ENCODE results near the gene GSG1. TPM values are rescaled to one million over a fixed set of nuclear protein-coding genes. Genes with fewer than 3 reads are reported as not detected.

Gene GSG1
- total RNA-seq, 2 donors from 2014 or later = 0.31 TPM; not detected in 1

DNA sequence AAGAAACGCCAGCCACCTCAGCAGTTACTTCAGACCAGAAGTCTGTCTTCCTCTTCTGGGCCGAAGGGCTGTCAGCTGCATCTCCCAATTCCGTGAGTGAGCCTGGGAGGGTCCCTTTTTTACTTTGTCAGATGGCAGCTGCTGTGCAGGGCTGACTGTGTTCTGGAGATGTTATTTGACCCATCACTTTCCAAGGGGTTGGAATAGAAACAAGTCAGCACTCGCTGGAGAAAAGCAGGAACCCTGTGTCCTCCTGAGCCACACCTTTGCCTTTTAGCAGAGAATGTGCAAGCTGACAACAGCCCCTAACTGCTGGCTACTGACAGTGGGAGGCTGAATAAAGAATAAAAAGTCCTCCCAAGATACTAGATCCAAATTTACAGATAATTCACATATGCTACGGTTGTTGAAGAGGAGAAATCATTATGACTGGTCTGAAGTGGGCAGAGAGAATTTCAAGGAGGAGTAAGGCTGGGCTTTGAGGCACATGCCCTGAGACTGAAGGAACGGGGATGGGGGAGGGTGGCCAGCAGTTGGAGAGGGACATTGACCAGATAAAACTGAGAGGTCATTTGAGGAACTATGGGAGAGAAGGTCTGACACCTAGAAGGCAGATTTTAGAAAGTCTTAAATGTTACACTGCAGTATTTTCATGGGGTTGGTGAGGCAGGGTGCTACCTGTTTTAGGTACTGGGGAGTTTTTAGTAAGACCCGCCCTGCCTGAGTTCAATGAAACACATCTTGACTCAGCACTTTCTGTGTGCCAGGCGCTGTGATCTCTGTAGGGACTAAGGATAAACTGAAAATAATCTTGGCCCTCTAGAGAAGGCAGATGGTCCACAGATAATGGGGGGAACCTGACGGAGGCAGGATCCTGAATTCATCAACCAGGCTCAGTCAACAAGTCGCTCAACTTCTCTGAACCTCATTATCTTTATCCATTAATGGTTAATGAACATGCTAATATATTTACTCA is 31.9 kb downstream of the GSG1 start:
- DNase-seq = no peak
- Histone ChIP-seq H3K4me1 (ENCODE audit: control insufficient read depth, insufficient read depth, low read length) (no peaks in the 10 kb centered on the region), H3K27me3 (ENCODE audit: control insufficient read depth, insufficient read depth, low read length, poor library complexity, severe bottlenecking) (no peaks in the 10 kb centered on the region), H3K36me3 (ENCODE audit: control insufficient read depth, insufficient read depth, low read length) (peaks cover 22% of the 10 kb centered on the region), H3K4me3 (ENCODE audit: low read length) (no peak overlapping the region), H3K27ac (ENCODE audit: low read depth, low read length) (no peak overlapping the region), H3K9ac (ENCODE audit: extremely low read depth, low read length, poor library complexity, severe bottlenecking) (no peak overlapping the region), H3K9me3 (ENCODE audit: control insufficient read depth, low read length) (no peaks in the 10 kb centered on the region)
- Mint-ChIP-seq H3K4me1 (peaks cover 6% of the 10 kb centered on the region), H3K36me3 (ENCODE audit: low read depth) (peaks cover 41% of the 10 kb centered on the region), H3K4me3 (no peak overlapping the region), H3K27ac (peak overlapping the region; percentile 12), H3K27me3 (ENCODE audit: insufficient read depth) (no peaks in the 10 kb centered on the region), H3K9me3 (no peaks in the 10 kb centered on the region)
- WGBS, 2 experiments (ENCODE audit: insufficient coverage in 1 of 2, insufficient read length in 1 of 2) = 82 to 91% methylated on average over 7 to 10 of the region's 10 CpGs
- TF ChIP-seq, protein P1, sequence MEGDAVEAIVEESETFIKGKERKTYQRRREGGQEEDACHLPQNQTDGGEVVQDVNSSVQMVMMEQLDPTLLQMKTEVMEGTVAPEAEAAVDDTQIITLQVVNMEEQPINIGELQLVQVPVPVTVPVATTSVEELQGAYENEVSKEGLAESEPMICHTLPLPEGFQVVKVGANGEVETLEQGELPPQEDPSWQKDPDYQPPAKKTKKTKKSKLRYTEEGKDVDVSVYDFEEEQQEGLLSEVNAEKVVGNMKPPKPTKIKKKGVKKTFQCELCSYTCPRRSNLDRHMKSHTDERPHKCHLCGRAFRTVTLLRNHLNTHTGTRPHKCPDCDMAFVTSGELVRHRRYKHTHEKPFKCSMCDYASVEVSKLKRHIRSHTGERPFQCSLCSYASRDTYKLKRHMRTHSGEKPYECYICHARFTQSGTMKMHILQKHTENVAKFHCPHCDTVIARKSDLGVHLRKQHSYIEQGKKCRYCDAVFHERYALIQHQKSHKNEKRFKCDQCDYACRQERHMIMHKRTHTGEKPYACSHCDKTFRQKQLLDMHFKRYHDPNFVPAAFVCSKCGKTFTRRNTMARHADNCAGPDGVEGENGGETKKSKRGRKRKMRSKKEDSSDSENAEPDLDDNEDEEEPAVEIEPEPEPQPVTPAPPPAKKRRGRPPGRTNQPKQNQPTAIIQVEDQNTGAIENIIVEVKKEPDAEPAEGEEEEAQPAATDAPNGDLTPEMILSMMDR (conservative IDR thresholded peaks at IDR 0.05) = no peak

DNA sequence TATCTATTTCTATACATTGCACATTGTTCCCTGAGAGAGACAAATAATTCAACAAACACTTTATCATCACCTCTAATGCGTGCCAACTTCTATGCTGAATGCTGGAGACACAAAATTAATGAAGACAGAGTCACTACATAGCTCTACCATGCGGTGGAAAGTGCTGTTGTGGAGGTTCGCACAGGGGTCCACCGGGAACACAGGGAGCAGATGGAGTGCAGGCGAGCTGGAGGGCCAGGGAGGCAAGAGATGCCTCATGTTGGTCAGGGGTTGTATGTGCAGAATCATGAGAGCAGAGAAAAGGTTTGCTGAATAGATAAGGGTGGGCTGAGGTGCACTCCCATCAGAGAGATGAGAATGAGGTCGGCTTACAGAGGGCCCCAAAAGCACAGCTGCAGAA is 34.1 kb downstream of the GSG1 start:
- H3K36me3 ChIP-seq (ENCODE audit: control insufficient read depth, insufficient read depth, low read length) = peaks cover 16% of the 10 kb centered on the region
- WGBS, 2 experiments (ENCODE audit: insufficient coverage in 1 of 2, insufficient read length in 1 of 2) = 88 to 92% methylated on average over 3 to 6 of the region's 6 CpGs
- Mint-ChIP-seq H3K9me3 (no peaks in the 10 kb centered on the region), H3K27ac (no peak overlapping the region), H3K36me3 (ENCODE audit: low read depth) (peaks cover 29% of the 10 kb centered on the region), H3K4me1 (peaks cover 11% of the 10 kb centered on the region), H3K4me3 (no peak overlapping the region), H3K27me3 (ENCODE audit: insufficient read depth) (peaks cover 4% of the 10 kb centered on the region)
- H3K4me3 ChIP-seq (ENCODE audit: low read length) = no peak overlapping the region
- no peak for DNase-seq
- no peaks in the 10 kb centered on the region for H3K27me3 ChIP-seq (ENCODE audit: control insufficient read depth, insufficient read depth, low read length, poor library complexity, severe bottlenecking)
- no peaks in the 10 kb centered on the region for H3K4me1 ChIP-seq (ENCODE audit: control insufficient read depth, insufficient read depth, low read length)
- no peak overlapping the region for H3K27ac ChIP-seq (ENCODE audit: low read depth, low read length)
- H3K9ac ChIP-seq (ENCODE audit: extremely low read depth, low read length, poor library complexity, severe bottlenecking) = no peak overlapping the region
- TF ChIP-seq, protein P1 (conservative IDR thresholded peaks at IDR 0.05) = no peak
- no peaks in the 10 kb centered on the region for H3K9me3 ChIP-seq (ENCODE audit: control insufficient read depth, low read length)

DNA sequence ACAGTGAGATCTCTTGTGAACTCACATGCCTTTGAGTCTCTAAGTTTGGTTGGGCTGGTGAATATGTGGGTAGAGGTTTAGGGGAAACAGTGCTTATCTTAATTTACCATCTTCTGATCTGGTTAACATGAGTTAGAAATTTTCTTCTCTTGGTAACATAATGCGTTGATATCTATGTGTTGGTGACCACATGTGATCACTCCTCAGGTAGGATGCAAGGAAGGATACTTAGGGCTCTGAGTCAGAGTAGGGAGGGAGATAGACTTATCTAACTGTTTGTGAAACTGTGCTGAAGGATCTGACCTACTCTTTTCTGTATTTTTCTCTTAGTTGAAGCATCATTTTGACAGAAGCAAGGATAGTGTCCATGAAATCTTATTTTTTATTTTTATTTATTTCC is 36.1 kb downstream of the GSG1 start:
- Histone ChIP-seq H3K4me3 (ENCODE audit: low read length) (no peak overlapping the region), H3K9ac (ENCODE audit: extremely low read depth, low read length, poor library complexity, severe bottlenecking) (no peak overlapping the region), H3K4me1 (ENCODE audit: control insufficient read depth, insufficient read depth, low read length) (peaks cover 4% of the 10 kb centered on the region), H3K27me3 (ENCODE audit: control insufficient read depth, insufficient read depth, low read length, poor library complexity, severe bottlenecking) (no peaks in the 10 kb centered on the region), H3K36me3 (ENCODE audit: control insufficient read depth, insufficient read depth, low read length) (peaks cover 11% of the 10 kb centered on the region), H3K27ac (ENCODE audit: low read depth, low read length) (no peak overlapping the region), H3K9me3 (ENCODE audit: control insufficient read depth, low read length) (no peaks in the 10 kb centered on the region)
- DNase-seq = no peak
- H3K36me3 Mint-ChIP-seq (ENCODE audit: low read depth) = peaks cover 17% of the 10 kb centered on the region
- peaks cover 25% of the 10 kb centered on the region for H3K4me1 Mint-ChIP-seq
- no peak overlapping the region for H3K27ac Mint-ChIP-seq
- H3K27me3 Mint-ChIP-seq (ENCODE audit: insufficient read depth) = peaks cover 8% of the 10 kb centered on the region
- H3K4me3 Mint-ChIP-seq = no peak overlapping the region
- no peaks in the 10 kb centered on the region for H3K9me3 Mint-ChIP-seq
- TF ChIP-seq, protein P1 (conservative IDR thresholded peaks at IDR 0.05) = no peak
- 88 to 94% methylated on average over 1 of the region's 1 CpG for WGBS, 2 experiments (ENCODE audit: insufficient coverage in 1 of 2, insufficient read length in 1 of 2)

Measured in endodermal cell (in vitro differentiated cells).